IPS DF 4.7 (cell line): ENCODE results near the gene RUVBL2.
"Not testable (repeated sequence)": the region's sequence is repeated elsewhere in the genome, so short reads cannot be mapped to it uniquely, and the experiment has no call there.

Experiments used
- DNase-seq: peaks from one replicate; pipeline ENCODE4 v3.0.0-alpha.2; 2013; ENCODE audit warnings: low spot score; ENCODE audit errors: extremely low read depth

The RUVBL2 gene

GRCh38 chr19:49042177-49042576 lies 48.5 kb downstream of the RUVBL2 start:
- no peak for DNase-seq

DNA sequence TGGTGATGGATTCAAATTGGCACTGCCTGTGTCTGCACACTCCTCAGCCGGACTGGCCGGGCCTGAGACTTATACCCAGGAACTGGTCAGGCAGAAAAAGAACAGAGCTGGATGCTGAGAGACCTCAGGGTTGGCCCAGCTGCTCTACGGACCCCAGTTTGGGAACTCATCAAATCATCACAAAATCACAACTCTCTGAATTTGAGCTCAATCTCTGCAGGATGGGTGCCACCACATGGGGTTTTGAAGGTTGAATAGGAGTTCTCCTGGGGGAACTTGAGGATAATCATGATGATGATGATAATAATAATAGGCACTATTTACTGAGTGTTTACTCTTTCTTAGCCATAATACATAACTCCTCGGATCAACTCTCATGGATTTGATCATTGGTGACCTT lies 49.0 kb downstream of the RUVBL2 start:
- not testable (repeated sequence) for DNase-seq

DNA sequence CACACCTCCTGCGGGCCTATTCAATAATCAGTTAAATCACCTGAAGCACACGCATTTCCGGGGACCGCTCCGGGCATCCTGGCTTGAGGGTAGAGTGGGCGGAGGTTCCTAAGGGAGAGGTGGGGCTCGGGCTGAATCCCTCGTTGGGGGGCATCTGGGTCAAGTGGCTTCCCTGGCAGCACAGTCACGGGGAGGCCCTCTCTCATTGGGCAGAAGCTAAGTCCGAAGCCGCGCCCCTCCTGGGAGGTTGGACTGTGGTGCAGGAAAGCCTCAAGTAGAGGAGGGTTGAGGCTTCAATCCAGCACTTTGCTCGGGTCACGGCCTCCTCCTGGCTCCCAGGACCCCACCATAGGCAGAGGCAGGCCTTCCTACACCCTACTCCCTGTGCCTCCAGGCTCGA lies 49.9 kb downstream of the RUVBL2 start, which contains the start of gene CGB5:
Gene CGB5 (plus strand): TSS at position 301 of the 400 bp plus-strand sequence. CDS start 362 bp downstream, outside the sequence.
- DNase-seq: not testable (repeated sequence)

DNA sequence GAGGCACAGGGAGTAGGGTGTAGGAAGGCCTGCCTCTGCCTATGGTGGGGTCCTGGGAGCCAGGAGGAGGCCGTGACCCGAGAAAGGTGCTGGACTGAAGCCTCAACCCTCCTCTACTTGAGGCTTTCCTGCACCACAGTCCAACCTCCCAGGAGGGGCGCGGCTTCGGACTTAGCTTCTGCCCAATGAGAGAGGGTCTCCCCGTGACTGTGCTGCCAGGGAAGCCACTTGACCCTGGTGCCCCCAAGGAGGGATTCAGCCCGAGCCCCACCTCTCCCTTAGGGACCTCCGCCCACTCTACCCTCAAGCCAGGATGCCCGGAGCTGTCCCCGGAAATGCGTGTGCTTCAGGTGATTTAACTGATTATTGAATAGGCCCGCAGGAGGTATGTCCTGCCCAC lies 55.3 kb downstream of the RUVBL2 start, which contains the start of gene CGB8:
Gene CGB8 (minus strand): TSS at position 101 of the 400 bp plus-strand sequence. CDS start 372 bp downstream, outside the sequence.
- DNase-seq: not testable (repeated sequence)

DNA sequence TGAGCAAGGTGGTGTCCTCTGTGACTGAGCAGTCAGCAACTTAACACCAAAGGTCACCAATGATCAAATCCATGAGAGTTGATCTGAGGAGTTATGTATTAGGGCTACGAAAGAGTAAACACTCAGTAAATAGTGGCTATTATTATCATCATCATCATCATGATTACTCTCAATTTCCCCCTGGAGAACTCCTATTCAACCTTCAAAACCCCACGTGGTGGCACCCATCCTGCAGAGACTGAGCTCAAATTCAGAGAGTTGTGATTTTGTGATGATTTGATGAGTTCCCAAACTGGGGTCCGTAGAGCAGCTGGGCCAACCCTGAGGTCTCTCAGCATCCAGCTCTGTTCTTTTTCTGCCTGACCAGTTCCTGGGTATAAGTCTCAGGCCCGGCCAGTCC lies 56.1 kb downstream of the RUVBL2 start:
- not testable (repeated sequence) for DNase-seq

- not testable (repeated sequence) for DNase-seq
Measured at GRCh38 chr19:49050376-49051033, 56.8 kb downstream of the RUVBL2 start.

DNA sequence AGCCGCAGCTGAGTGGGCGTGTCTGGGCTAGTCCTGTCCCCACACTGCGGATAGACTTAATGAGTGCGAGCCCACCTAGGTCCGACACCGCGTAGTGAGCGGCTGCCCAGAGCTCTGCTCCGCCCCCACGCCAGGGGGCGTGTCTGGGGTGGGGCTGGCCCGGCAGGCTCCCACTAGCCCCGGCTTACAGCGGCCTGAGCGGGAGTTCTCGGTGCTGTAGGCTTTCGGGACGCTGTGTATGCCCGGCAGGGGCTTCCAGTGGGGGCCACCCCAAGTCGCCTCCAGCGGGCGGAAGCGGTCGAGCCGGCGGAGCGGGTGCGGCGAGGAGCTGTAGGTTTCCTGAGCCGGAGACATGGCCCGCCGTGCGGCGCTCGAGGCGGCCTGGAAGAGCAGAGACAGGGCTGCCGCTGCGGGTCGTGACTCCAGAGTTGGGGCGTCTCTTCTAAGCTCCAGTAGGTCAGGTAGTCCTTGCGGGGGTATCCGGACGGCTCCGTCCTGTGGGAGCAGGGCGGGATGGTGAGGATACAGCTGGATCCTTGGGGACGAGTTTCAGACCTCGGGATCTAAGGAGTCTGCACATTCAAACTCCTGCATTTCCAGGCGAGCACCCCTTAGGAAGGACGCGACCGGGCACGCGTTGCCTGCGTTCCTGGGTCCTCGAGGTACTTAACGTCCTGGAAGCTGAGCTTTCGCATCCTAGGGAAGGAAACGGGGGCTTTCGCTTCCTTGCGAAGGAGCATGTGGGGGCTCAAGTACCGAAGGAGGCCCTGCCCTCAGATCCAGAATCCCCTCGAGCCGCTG lies 62.6 kb downstream of the RUVBL2 start:
- DNase-seq: no peak

- DNase-seq: not testable (repeated sequence)
Measured at GRCh38 chr19:49056902-49057596, 63.4 kb downstream of the RUVBL2 start.

- no peak for DNase-seq
Measured at GRCh38 chr19:49057636-49058234, 64.0 kb downstream of the RUVBL2 start, which contains the start of gene CGB7. CGB7 (minus strand) TSS chr19:49057749; CDS start chr19:49055375, 2,374 bp downstream.

GRCh38 chr19:49058562-49058961 lies 64.9 kb downstream of the RUVBL2 start:
- no peak for DNase-seq

- DNase-seq: no peak
Measured at GRCh38 chr19:49059053-49059452, 65.4 kb downstream of the RUVBL2 start.

DNA sequence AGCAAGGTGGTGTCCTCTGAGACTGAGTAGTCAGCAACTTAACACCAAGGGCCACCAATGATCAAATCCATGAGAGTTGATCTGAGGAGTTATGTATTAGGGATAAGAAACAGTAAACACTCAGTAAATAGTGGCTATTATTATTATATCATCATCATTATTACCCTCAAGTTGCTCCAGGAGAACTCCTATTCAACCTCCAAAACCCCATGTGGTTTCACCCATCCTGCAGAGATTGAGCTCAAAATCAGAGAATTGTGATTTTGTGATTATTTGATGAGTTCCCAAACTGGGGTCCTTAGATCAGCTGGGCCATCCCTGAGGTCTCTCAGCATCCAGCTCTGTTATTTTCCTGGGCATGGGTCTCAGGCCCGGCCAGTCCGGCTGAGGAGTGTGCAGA lies 67.3 kb downstream of the RUVBL2 start:
- no peak for DNase-seq

DNA sequence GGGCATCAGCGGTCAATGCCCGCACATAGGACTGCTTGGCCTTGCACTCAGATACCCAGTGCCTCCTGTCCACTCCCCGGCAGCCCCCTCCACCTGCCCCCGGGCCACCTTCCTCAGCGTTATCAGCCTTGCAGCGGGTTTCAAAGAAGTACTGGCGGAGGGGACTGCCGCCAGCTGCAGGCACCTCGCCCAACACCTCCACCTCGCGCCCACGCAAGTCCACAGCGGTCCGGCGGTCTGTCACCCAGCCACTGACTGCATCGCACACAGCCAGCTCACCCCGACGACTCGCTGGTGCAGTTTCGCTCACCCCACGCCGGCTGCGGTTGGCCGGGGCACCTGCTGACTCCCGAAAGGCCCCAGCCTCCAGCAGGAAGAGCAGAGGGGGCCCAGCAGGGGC lies 67.8 kb downstream of the RUVBL2 start:
- DNase-seq: no peak

- no peak for DNase-seq
Measured at GRCh38 chr19:49064029-49064629, 70.4 kb downstream of the RUVBL2 start.

- no peak for DNase-seq
Measured at GRCh38 chr19:49064768-49065611, 71.3 kb downstream of the RUVBL2 start, which contains the start of gene NTF4. NTF4 (minus strand) TSS chr19:49064818; CDS start chr19:49061997, 2,821 bp downstream.
